Stimulated activated CD8-positive, alpha-beta memory T cell treated with anti-CD3 and anti-CD28 coated beads, Interleukin-4, amount 100 ng/mL, for 48 hours (primary cell): Measurements from ENCODE around the gene LRRC49.
"Not testable (repeated sequence)": the region's sequence is repeated elsewhere in the genome, so short reads cannot be mapped to it uniquely, and the experiment has no call there.

Experiments
- DNase-seq: peaks from one replicate; pipeline ENCODE4 v3.0.0-alpha.2; 2020

The LRRC49 gene

DNA sequence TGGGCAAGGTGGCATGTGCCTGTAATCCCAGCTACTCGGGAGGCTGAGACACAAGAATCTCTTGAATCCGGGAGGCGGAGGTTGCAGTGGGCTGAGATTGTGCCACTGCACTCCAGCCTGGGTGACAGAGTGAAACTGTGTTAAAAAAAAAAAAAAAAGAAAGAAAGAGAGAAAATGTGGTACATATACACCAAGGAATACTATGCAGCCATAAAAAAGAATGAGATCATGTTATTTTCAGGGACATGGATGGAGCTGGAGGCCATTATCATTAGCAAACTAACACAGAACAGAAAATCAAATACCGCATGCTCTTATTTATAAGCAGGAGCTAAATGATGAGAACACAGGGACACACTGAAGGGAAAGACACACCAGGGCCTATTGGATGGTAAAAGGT is 111.9 kb downstream of the LRRC49 start:
- not testable (repeated sequence) for DNase-seq

DNA sequence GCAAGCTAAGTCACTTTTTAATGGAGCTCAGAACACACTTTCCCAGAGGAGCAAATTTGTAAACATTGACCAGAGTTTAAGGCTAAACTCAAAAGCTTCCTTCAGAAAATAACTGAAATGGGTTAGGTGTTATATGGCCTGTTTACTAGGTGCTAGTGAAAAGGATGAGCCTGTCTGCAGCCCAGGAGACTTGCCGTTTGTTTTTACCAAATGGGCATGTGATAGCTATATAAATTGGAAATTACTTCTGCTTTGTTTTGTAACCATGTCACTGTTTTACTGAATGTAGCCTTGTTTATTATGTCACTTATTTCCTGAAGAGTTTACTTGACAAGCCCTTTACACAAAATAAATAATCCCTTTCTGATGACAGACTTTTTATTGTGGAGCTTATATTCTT is 113.3 kb downstream of the LRRC49 start:
- no peak for DNase-seq

- DNase-seq = no peak
Measured at GRCh38 chr15:71008250-71008870, 115.7 kb downstream of the LRRC49 start.

DNA sequence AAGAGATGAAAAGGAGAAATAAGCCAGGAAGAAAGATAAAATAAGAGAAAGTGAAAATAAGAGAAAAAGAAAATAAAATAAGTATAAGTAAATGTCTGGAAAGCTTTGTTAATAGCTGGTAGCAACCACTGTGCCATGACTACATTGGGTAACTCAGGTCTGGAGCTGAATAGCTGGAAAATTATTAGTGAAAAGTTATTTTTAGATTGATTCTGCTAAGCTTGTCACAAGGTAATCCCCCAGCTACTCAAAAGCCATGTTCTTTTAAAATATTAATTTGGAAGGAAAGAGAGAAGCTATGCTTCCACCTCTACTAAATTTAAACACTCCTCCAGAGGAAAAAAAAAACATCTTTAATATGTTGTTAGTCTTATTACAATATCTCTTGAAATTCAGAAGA is 117.8 kb downstream of the LRRC49 start:
- no peak for DNase-seq

GRCh38 chr15:71010997-71011396 is 118.4 kb downstream of the LRRC49 start:
- DNase-seq = no peak

- DNase-seq = no peak
Measured at GRCh38 chr15:71011503-71012155, 119.0 kb downstream of the LRRC49 start.

- no peak for DNase-seq
Measured at GRCh38 chr15:71013446-71013845, 120.8 kb downstream of the LRRC49 start.

- DNase-seq = no peak
Measured at GRCh38 chr15:71015342-71015741, 122.7 kb downstream of the LRRC49 start.

DNA sequence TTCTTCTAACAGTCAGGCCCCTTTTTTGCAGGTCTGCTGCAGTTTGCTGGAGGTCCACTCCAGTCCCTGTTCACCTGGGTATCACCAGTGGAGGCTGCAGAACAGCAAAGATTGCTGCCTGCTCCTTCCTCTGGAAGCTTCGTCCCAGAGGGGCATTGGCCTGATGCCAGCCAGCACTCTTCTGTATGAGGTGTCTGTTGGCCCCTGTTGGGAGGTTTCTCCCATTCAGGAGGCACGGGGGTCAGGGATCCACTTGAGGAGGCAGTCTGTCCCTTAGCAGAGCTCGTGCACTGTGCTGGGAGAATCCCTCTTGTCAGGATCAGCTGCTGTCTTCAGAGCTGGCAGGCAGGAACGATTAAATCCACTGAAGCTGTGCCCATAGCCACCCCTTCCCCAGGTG is 138.6 kb downstream of the LRRC49 start:
- DNase-seq = not testable (repeated sequence)

GRCh38 chr15:71035478-71035877 is 142.9 kb downstream of the LRRC49 start:
- not testable (repeated sequence) for DNase-seq

DNA sequence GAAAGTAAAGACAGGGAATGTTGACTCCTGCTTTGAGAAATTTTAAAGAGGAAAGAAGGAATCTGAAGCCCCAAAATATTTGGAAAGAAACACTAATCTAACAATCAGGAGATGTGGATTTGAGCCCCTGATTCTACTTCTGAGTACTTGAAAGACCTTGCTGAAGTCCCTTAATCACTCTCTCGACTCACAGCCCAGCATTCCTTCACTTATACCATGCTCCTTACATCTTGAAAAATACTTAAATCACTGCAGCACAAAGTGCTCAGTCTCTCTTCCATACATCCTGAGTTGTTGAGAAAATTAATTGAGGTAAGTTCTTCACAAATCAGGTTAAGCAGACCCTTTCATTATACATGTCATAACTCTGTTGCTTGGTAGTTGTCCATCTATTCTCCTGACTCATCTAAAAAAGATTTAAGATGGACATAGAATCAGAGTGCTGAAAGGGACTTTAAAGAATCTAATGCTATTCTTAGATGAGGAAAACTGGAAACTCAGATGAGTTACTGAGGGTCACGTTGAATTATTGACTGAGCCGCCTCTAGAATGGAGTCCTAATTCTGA is 149.8 kb downstream of the LRRC49 start:
- no peak for DNase-seq

GRCh38 chr15:71043373-71043772 is 150.7 kb downstream of the LRRC49 start:
- no peak for DNase-seq

DNA sequence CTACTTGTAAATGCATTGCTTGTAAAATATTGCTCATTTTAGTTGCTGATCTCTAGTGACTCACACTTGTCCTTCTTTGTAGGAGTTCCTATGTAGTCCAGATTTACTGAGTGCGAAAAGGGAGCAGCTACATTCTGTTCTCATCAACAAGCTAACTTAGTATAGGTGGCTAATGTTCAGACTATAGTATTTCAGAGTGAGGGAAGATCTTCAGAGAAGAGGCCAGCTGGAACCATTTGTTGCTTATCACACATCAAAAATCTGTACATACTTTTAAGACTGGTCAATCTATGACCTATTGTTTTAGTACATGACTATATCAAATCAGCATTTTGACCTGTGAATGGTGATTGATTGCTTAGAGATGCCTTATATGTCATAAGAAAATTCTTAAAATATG is 151.4 kb downstream of the LRRC49 start:
- no peak for DNase-seq

GRCh38 chr15:71046146-71046545 is 153.5 kb downstream of the LRRC49 start:
- DNase-seq = not testable (repeated sequence)

DNA sequence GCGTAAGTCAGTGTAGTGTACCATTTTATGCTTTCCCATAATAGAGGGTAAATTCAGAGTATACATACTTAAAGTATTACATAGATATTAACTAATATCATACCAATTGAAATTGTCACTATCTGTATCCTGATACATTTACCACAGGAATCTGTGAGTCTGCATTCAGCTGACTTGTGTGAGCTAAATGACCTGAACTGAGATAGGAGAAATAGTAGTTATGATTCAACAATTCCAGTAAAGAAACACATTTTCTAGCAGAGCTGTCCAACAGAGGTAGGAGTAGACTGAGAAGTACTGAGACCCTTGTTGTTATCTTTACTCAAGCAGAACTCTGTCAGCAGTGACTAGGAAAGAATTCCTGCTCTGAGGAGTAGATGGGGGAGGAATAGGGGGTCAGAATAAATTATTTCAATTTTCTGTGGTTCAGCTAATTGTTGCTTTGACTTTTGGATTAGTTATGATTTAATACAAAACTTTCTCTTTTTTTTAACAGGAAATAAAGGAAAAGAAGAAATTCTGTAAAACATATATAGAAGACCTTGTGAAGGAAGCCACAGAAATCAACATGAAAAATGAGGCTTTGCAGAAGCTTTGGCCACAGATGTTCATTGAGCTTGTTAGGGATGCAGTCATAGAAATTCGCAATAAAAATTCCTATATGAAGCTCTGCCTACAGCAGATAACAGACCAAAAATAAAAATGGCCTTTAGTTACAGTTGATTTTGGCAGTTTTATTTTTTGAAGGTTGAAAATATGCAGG is 156.5 kb downstream of the LRRC49 start:
- DNase-seq = no peak

GRCh38 chr15:71049706-71050422 is 157.2 kb downstream of the LRRC49 start:
- DNase-seq = no peak

GRCh38 chr15:71050461-71050860 is 157.8 kb downstream of the LRRC49 start:
- no peak for DNase-seq

GRCh38 chr15:71051539-71051938 is 158.9 kb downstream of the LRRC49 start:
- no peak for DNase-seq

DNA sequence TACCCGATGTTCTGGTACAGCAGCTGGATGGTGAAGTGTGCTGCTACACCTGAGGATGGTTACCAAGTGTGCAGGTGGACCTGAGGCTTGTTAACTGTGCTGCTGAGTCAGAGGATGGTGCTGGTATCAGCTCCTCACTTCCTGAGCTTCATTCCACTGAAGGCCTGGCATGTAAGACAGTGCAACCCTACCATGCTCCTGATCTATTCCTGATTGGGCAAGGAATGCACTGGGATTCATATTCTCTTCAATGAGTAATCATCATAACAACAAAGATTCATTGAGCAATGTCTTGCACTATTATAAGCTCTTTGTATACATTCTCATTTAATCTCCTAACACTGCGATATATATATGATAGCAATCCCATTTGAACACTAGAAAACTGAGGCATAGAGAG is 159.7 kb downstream of the LRRC49 start:
- DNase-seq = no peak

- no peak for DNase-seq
Measured at GRCh38 chr15:71054286-71054952, 161.8 kb downstream of the LRRC49 start.

DNA sequence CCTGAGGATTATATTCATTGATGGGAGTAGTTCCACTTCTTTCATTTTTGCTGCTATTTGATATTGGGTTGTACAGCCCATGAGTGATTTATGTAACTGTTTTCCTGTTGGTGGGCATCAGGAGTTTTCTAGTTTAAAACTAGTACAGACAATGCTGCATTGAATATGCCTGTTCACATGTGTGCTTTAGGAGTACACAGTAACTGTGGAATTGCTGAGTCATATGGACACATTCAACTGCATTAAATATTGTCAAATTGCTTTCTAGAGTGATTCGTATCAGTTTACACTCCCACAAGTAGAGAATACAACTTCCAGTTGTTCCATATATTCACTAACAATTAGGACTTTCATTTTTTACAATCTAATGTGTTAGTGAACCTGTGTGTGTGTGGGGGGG is 162.8 kb downstream of the LRRC49 start:
- DNase-seq = no peak

DNA sequence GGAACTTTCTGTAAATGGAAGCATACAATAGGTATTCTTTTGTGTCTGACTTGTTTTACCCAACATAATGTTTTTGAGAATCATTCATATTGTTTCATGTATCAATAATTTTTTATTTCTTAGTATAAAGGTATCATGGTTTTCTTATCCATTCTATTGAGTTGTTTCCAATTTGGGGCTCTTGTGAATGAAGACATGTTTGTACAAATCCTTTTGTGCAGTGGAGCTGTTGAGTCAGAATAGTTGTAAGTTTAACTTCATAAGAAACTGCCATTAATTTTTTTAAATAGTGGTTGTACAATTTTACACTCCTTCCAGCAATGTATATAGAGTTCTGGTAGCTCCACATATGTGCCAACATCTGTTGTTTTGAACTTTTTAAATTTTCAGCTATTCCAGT is 163.5 kb downstream of the LRRC49 start:
- no peak for DNase-seq

DNA sequence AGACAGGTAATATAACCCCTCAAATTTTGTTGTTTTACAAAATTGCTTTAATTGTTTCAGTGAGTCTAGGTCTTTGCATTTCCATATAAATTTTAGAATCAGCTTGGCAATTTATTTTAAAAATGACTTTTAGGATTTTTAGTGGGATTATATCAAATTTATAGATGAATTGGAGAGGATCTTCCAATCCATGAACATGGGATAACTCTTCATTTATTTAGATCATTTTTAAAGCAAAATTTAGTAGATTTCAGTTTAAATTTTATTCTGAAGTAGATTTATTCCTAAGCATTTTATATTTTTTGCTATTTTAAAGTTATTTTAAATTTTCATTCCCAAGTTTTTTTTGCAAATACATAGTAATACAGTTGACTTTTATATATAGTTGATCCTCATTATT is 164.5 kb downstream of the LRRC49 start:
- no peak for DNase-seq
